Measurements from ENCODE around the gene ECI1. TPM values are rescaled to one million over a fixed set of nuclear protein-coding genes. Genes with fewer than 3 reads are reported as not detected.

Gene ECI1
- total and polyA plus RNA-seq, 2 of the 13 experiments (the other 11 are each of a cell fraction or from before 2014, with no cell fraction given) = 82.0 to 102 TPM

GRCh38 chr16:2270588-2271470 is 19.4 kb upstream of the ECI1 start (continued):
- TF ChIP-seq MED8 (CRISPR knock-in tag; IDR thresholded peaks at IDR 0.05; ENCODE audit: insufficient replicate concordance) (no peak), PRDM4 (CRISPR knock-in tag; IDR thresholded peaks at IDR 0.05; ENCODE audit: borderline replicate concordance) (no peak), ZNF256 (CRISPR knock-in tag; conservative IDR thresholded peaks at IDR 0.05) (no peak), ZNF17 (CRISPR knock-in tag; IDR thresholded peaks at IDR 0.05) (no peak), SOX6 (IDR thresholded peaks at IDR 0.05) (no peak), SOX6 (CRISPR knock-in tag; IDR thresholded peaks at IDR 0.05) (no peak), JUN (CRISPR knock-in tag; IDR thresholded peaks at IDR 0.05) (no peak)
- TF ChIP-seq, protein P1, sequence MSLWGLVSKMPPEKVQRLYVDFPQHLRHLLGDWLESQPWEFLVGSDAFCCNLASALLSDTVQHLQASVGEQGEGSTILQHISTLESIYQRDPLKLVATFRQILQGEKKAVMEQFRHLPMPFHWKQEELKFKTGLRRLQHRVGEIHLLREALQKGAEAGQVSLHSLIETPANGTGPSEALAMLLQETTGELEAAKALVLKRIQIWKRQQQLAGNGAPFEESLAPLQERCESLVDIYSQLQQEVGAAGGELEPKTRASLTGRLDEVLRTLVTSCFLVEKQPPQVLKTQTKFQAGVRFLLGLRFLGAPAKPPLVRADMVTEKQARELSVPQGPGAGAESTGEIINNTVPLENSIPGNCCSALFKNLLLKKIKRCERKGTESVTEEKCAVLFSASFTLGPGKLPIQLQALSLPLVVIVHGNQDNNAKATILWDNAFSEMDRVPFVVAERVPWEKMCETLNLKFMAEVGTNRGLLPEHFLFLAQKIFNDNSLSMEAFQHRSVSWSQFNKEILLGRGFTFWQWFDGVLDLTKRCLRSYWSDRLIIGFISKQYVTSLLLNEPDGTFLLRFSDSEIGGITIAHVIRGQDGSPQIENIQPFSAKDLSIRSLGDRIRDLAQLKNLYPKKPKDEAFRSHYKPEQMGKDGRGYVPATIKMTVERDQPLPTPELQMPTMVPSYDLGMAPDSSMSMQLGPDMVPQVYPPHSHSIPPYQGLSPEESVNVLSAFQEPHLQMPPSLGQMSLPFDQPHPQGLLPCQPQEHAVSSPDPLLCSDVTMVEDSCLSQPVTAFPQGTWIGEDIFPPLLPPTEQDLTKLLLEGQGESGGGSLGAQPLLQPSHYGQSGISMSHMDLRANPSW (CRISPR knock-in tag; IDR thresholded peaks at IDR 0.05; ENCODE audit: borderline replicate concordance) = no peak

Measured in HepG2 (cell line).